ENCODE results near the gene CAMK2G.
A peak's percentile ranks its signal among the peaks of the same experiment; 100 is the strongest.
"Not testable (repeated sequence)": the region's sequence is repeated elsewhere in the genome, so short reads cannot be mapped to it uniquely, and the experiment has no call there.

The CAMK2G gene

GRCh38 chr10:73874267-73875138 is at the start of gene CAMK2G:
Gene CAMK2G, minus strand, starts transcription at chr10:73874555. Its CDS starts 94 bp downstream, at chr10:73874461.
- Mint-ChIP-seq H3K4me1 (ENCODE audit: low read depth) (peaks cover 76% of the 10 kb centered on the region), H3K4me3 (peak within 1 kb of the TSS; percentile 80), H3K27ac (peak within 1 kb of the TSS; percentile 89)

GRCh38 chr10:73922864-73923133 is 48.4 kb upstream of the CAMK2G start:
- Mint-ChIP-seq H3K36me3 (ENCODE audit: low read depth) (peaks cover 2% of the 10 kb centered on the region), H3K27ac (no peak overlapping the region), H3K4me3 (no peak overlapping the region), H3K4me1 (ENCODE audit: low read depth) (peaks cover 26% of the 10 kb centered on the region), H3K27me3 (peaks cover 36% of the 10 kb centered on the region), H3K9me3 (peaks cover 5% of the 10 kb centered on the region)
- DNase-seq = no peak

More at GRCh38 chr10:73874267-73875138, at the start of gene CAMK2G:
- no peaks in the 10 kb centered on the region for H3K9me3 Mint-ChIP-seq
- peaks cover 38% of the 10 kb centered on the region for H3K36me3 Mint-ChIP-seq (ENCODE audit: low read depth)
- peak; percentile 86 for DNase-seq
- no peaks in the 10 kb centered on the region for H3K27me3 Mint-ChIP-seq

GRCh38 chr10:73922007-73922863 is 47.9 kb upstream of the CAMK2G start:
- Mint-ChIP-seq H3K4me1 (ENCODE audit: low read depth) (peaks cover 26% of the 10 kb centered on the region), H3K4me3 (peak overlapping the region; percentile 1), H3K9me3 (peaks cover 5% of the 10 kb centered on the region), H3K27me3 (peaks cover 31% of the 10 kb centered on the region), H3K27ac (peak overlapping the region; percentile 77), H3K36me3 (ENCODE audit: low read depth) (peaks cover 2% of the 10 kb centered on the region)
- no peak for DNase-seq

- Mint-ChIP-seq H3K4me1 (ENCODE audit: low read depth) (peaks cover 29% of the 10 kb centered on the region), H3K36me3 (ENCODE audit: low read depth) (peaks cover 2% of the 10 kb centered on the region), H3K9me3 (peaks cover 5% of the 10 kb centered on the region), H3K4me3 (no peak overlapping the region), H3K27me3 (peaks cover 26% of the 10 kb centered on the region), H3K27ac (no peak overlapping the region)
- no peak for DNase-seq
Observed at GRCh38 chr10:73920089-73920488, 45.7 kb upstream of the CAMK2G start.

- not testable (repeated sequence) for H3K36me3 Mint-ChIP-seq (ENCODE audit: low read depth); H3K27ac Mint-ChIP-seq; H3K9me3 Mint-ChIP-seq; H3K4me3 Mint-ChIP-seq; DNase-seq
- Mint-ChIP-seq H3K4me1 (ENCODE audit: low read depth) (peaks cover 29% of the 10 kb centered on the region), H3K27me3 (peaks cover 22% of the 10 kb centered on the region)
Observed at GRCh38 chr10:73919481-73919880, 45.1 kb upstream of the CAMK2G start.

- Mint-ChIP-seq H3K9me3 (peaks cover 5% of the 10 kb centered on the region), H3K36me3 (ENCODE audit: low read depth) (peaks cover 2% of the 10 kb centered on the region), H3K4me1 (ENCODE audit: low read depth) (peaks cover 24% of the 10 kb centered on the region), H3K27me3 (peaks cover 23% of the 10 kb centered on the region), H3K27ac (no peak overlapping the region), H3K4me3 (no peak overlapping the region)
- no peak for DNase-seq
Observed at GRCh38 chr10:73917566-73918305, 43.4 kb upstream of the CAMK2G start.

GRCh38 chr10:73916761-73917470 is 42.6 kb upstream of the CAMK2G start:
- Mint-ChIP-seq H3K36me3 (ENCODE audit: low read depth) (peaks cover 2% of the 10 kb centered on the region), H3K9me3 (peaks cover 5% of the 10 kb centered on the region), H3K4me1 (ENCODE audit: low read depth) (peaks cover 19% of the 10 kb centered on the region), H3K27ac (no peak overlapping the region), H3K4me3 (no peak overlapping the region), H3K27me3 (peaks cover 29% of the 10 kb centered on the region)
- no peak for DNase-seq

GRCh38 chr10:73915206-73915851 is 41.0 kb upstream of the CAMK2G start:
- H3K27me3 Mint-ChIP-seq = peaks cover 41% of the 10 kb centered on the region
- DNase-seq = no peak
- peaks cover 24% of the 10 kb centered on the region for H3K4me1 Mint-ChIP-seq (ENCODE audit: low read depth)
- H3K36me3 Mint-ChIP-seq (ENCODE audit: low read depth) = peaks cover 2% of the 10 kb centered on the region
- H3K27ac Mint-ChIP-seq = no peak overlapping the region
- H3K9me3 Mint-ChIP-seq = peaks cover 5% of the 10 kb centered on the region
- no peak overlapping the region for H3K4me3 Mint-ChIP-seq

- Mint-ChIP-seq H3K9me3 (peaks cover 5% of the 10 kb centered on the region), H3K4me3 (no peak overlapping the region), H3K27ac (no peak overlapping the region), H3K36me3 (ENCODE audit: low read depth) (peaks cover 2% of the 10 kb centered on the region), H3K4me1 (ENCODE audit: low read depth) (peaks cover 30% of the 10 kb centered on the region), H3K27me3 (peaks cover 49% of the 10 kb centered on the region)
- no peak for DNase-seq
Observed at GRCh38 chr10:73914036-73914435, 39.7 kb upstream of the CAMK2G start.

GRCh38 chr10:73911553-73912004 is 37.2 kb upstream of the CAMK2G start:
- no peaks in the 10 kb centered on the region for H3K36me3 Mint-ChIP-seq (ENCODE audit: low read depth)
- H3K27me3 Mint-ChIP-seq = peaks cover 60% of the 10 kb centered on the region
- no peak for DNase-seq
- H3K27ac Mint-ChIP-seq = no peak overlapping the region
- peaks cover 42% of the 10 kb centered on the region for H3K4me1 Mint-ChIP-seq (ENCODE audit: low read depth)
- H3K9me3 Mint-ChIP-seq = no peaks in the 10 kb centered on the region
- peak overlapping the region; percentile 80 for H3K4me3 Mint-ChIP-seq

GRCh38 chr10:73910764-73911552 is 36.6 kb upstream of the CAMK2G start, which contains the start of gene PLAU:
Gene PLAU, plus strand, starts transcription at chr10:73911132. Its CDS starts 424 bp downstream, at chr10:73911556.
- no peak within 1 kb of the TSS for H3K27ac Mint-ChIP-seq
- peaks cover 42% of the 10 kb centered on the region for H3K4me1 Mint-ChIP-seq (ENCODE audit: low read depth)
- H3K36me3 Mint-ChIP-seq (ENCODE audit: low read depth) = no peaks in the 10 kb centered on the region
- peak; percentile 62 for DNase-seq
- H3K9me3 Mint-ChIP-seq = no peaks in the 10 kb centered on the region
- peaks cover 57% of the 10 kb centered on the region for H3K27me3 Mint-ChIP-seq
- peak within 1 kb of the TSS; percentile 80 for H3K4me3 Mint-ChIP-seq

- no peaks in the 10 kb centered on the region for H3K36me3 Mint-ChIP-seq (ENCODE audit: low read depth)
- H3K27ac Mint-ChIP-seq = no peak overlapping the region
- H3K4me3 Mint-ChIP-seq = peak overlapping the region; percentile 75
- no peak for DNase-seq
- no peaks in the 10 kb centered on the region for H3K9me3 Mint-ChIP-seq
- peaks cover 56% of the 10 kb centered on the region for H3K27me3 Mint-ChIP-seq
- peaks cover 42% of the 10 kb centered on the region for H3K4me1 Mint-ChIP-seq (ENCODE audit: low read depth)
Observed at GRCh38 chr10:73910401-73910763, 36.0 kb upstream of the CAMK2G start.
